Spleen (tissue), 11 donors: ENCODE measurements around the gene FASN. TPM values are rescaled to one million over a fixed set of nuclear protein-coding genes. Genes with fewer than 3 reads are reported as not detected.

Experiments
- DNase-seq: peaks from one replicate; pipeline ENCODE4 v3.0.0-alpha.2; 2020
- H3K27ac ChIP-seq, 8 donors: fragments of 200-600 bp; sonication (generic) in 7 of 8; 1 replicate in 4 of 8; 2 replicates in 4 of 8; pipeline versions ENCODE4 v1.5.0 to v1.8.0; 2016 to 2021; ENCODE audit warnings: inconsistent platforms in 4 of 8, mild to moderate bottlenecking in 4 of 8, moderate library complexity in 1 of 8
- H3K27me3 ChIP-seq, 7 donors: fragments of 200-600 bp; sonication (generic) in 6 of 7; replicated peaks in 1 of 7; 1 replicate in 4 of 7; 2 replicates in 3 of 7; pipeline versions ENCODE4 v1.5.0 to v1.8.0; 2016 to 2021; ENCODE audit warnings: inconsistent platforms in 3 of 7, mild to moderate bottlenecking in 1 of 7
- H3K36me3 ChIP-seq, 6 donors: fragments of 200-600 bp; sonication (generic) in 5 of 6; 1 replicate in 4 of 6; 2 replicates in 2 of 6; pipeline versions ENCODE4 v1.5.0 to v1.8.0; 2016 to 2021; ENCODE audit warnings: inconsistent platforms in 2 of 6
- H3K4me1 ChIP-seq, 6 donors: fragments of 200-600 bp; sonication (generic) in 5 of 6; 1 replicate in 3 of 6; 2 replicates in 3 of 6; pipeline versions ENCODE4 v1.5.0 to v1.8.0; 2016 to 2021; ENCODE audit warnings: inconsistent platforms in 3 of 6
- H3K4me3 ChIP-seq, 8 donors: fragments of 200-600 bp; sonication (generic) in 7 of 8; 1 replicate in 4 of 8; 2 replicates in 4 of 8; pipeline versions ENCODE4 v1.5.0 to v1.8.0; 2016 to 2021; ENCODE audit warnings: inconsistent platforms in 4 of 8, mild to moderate bottlenecking in 4 of 8, moderate library complexity in 2 of 8
- H3K9me3 ChIP-seq, 8 donors: fragments of 200-600 bp; sonication (generic) in 7 of 8; 1 replicate in 4 of 8; 2 replicates in 4 of 8; pipeline versions ENCODE4 v1.5.0 to v1.8.0; 2016 to 2021; ENCODE audit warnings: inconsistent platforms in 4 of 8
- POLR2A ChIP-seq, 3 donors: fragments of 450-650 bp; IDR thresholded peaks; one replicate each; pipeline ENCODE4 v1.5.1; 2017; ENCODE audit warnings: antibody characterized with exemption in 3 of 3, mild to moderate bottlenecking in 1 of 3
- POLR2AphosphoS5 ChIP-seq, 3 donors: sonication (generic); formaldehyde crosslinking; IDR thresholded peaks; one replicate each; pipeline ENCODE4 v1.5.1; 2017; ENCODE audit warnings: antibody characterized with exemption in 3 of 3
- WGBS, 5 donors: extraction: QIAGEN DNeasy Blood & Tissue Kit in 3 of 5; methylation state at CpG; one replicate each; pipeline versions ENCODE4 v1.1.5 to v1.1.7; 2013 to 2018; 5-methylcytosine and 5-hydroxymethylcytosine counted together
- intact Hi-C: fragments of 100-400 bp; cut with DNase I; formaldehyde crosslinking; loops from one replicate; pipeline ENCODE4 v1.15.0; 2023; ENCODE audit warnings: low total_unique reads
- polyA plus RNA-seq, 3 donors: library from polyadenylated mRNA; stranded (reverse); fragments of 200-250 nt; gene quantifications; one replicate each; pipeline ENCODE4 v1.2.1, GENCODE V29; 2013
- total RNA-seq, 7 donors: library from RNA; depleted of rRNA in 3 of 7; stranded (reverse); fragments of >200 nt in 3 of 7; fragmentation: NEBNext Ultra II Directional in 4 of 7; extraction: Animal tissue kit (Norgen Biotek cat#: 25700) in 4 of 7; gene quantifications; one replicate each; pipeline versions ENCODE4 v1.1.0 to v1.2.1, GENCODE V29; 2016 to 2021
- TF ChIP-seq, protein P1 (sequence below), 11 experiments: fragments of 200-600 bp in 7 of 11; fragments of 450-650 bp in 4 of 11; sonication (generic) in 4 of 11; IDR thresholded peaks in 8 of 11; conservative IDR thresholded peaks in 3 of 11; 1 replicate in 7 of 11; 2 replicates in 4 of 11; pipeline versions ENCODE4 v1.4.0 to v1.8.0; 2016 to 2021; ENCODE audit warnings: antibody characterized with exemption in 11 of 11, inconsistent platforms in 4 of 11, mild to moderate bottlenecking in 1 of 11
- donor health status: healthy with polysubstance abuse.
- donor health status: DM: no; HTN: no; CAD: no; lungs with moderate emphysema.
- donor health status: DM: no; HTN: no; CAD: no.
- donor health status: Bipolar disorder and iron deficiency.
- donor health status: healthy.
- donor health status: DM: no; HTN: no; CAD: no.
- donor health status: DM: yes; HTN: yes; CAD: no.

Gene FASN
- total and polyA plus RNA-seq, 10 donors, result 9.3 to 45.2 (median 21.3) TPM

- 88 to 97% (median 93%) methylated on average over 12 to 13 of the region's 13 CpGs for whole genome bisulfite sequencing, 5 donors
- intact Hi-C loops, result no loop called here
- Histone ChIP-seq H3K4me3 (no peak overlapping the region), H3K9me3 (no peaks in the 10 kb centered on the region), H3K27me3 (no peaks in the 10 kb centered on the region), H3K27ac (no peak overlapping the region), H3K36me3 (peaks cover 0 to 27% (median 0%) of the 10 kb centered on the region in 6 donors), H3K4me1 (no peaks in the 10 kb centered on the region)
- DNase-seq, result no peak
- TF ChIP-seq, protein P1, sequence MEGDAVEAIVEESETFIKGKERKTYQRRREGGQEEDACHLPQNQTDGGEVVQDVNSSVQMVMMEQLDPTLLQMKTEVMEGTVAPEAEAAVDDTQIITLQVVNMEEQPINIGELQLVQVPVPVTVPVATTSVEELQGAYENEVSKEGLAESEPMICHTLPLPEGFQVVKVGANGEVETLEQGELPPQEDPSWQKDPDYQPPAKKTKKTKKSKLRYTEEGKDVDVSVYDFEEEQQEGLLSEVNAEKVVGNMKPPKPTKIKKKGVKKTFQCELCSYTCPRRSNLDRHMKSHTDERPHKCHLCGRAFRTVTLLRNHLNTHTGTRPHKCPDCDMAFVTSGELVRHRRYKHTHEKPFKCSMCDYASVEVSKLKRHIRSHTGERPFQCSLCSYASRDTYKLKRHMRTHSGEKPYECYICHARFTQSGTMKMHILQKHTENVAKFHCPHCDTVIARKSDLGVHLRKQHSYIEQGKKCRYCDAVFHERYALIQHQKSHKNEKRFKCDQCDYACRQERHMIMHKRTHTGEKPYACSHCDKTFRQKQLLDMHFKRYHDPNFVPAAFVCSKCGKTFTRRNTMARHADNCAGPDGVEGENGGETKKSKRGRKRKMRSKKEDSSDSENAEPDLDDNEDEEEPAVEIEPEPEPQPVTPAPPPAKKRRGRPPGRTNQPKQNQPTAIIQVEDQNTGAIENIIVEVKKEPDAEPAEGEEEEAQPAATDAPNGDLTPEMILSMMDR (IDR thresholded peaks at IDR 0.05 in 8 of 11, conservative IDR thresholded peaks at IDR 0.05 in 3 of 11), result no peak
- no peak for TF ChIP-seq POLR2A (IDR thresholded peaks at IDR 0.05)
- TF ChIP-seq POLR2AphosphoS5 (IDR thresholded peaks at IDR 0.05), result no peak
Measured at GRCh38 chr17:82113941-82114340, 15.9 kb upstream of the FASN start.

DNA sequence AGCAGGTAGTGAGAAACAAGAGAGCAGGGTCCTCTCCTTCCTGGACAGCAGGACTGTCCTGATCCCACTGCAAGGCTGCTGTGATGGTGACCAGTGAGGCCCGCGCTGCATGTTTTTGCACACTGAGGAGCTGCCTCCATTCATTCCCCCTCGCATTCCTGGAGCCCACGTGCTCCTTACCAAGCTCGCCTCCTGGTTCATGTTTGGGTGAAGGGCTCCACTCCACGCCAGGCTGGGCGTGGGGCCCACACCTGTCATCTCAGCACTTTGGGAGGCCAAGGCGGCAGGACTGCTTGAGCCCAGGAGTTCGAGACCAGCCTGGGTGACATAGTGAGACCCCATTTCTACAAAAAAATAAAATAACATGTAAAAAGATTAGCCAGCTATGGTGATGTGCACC lies 15.4 kb upstream of the FASN start:
- Histone ChIP-seq H3K4me1 (no peaks in the 10 kb centered on the region), H3K27ac (no peak overlapping the region), H3K9me3 (no peaks in the 10 kb centered on the region), H3K27me3 (no peaks in the 10 kb centered on the region), H3K36me3 (peaks cover 0 to 27% (median 0%) of the 10 kb centered on the region in 6 donors), H3K4me3 (no peak overlapping the region)
- 85 to 98% (median 93%) methylated on average over 9 of the region's 9 CpGs for WGBS, 5 donors
- DNase-seq, result no peak
- TF ChIP-seq, protein P1 (IDR thresholded peaks at IDR 0.05 in 8 of 11, conservative IDR thresholded peaks at IDR 0.05 in 3 of 11), result no peak
- TF ChIP-seq POLR2A (IDR thresholded peaks at IDR 0.05) (no peak), POLR2AphosphoS5 (IDR thresholded peaks at IDR 0.05) (no peak)
- intact Hi-C loops, result no loop called here

GRCh38 chr17:82112914-82113311 lies 14.9 kb upstream of the FASN start:
- no peaks in the 10 kb centered on the region for H3K9me3 ChIP-seq
- intact Hi-C loops, result no loop called here
- DNase-seq, result no peak
- H3K36me3 ChIP-seq, result peaks cover 0 to 27% (median 0%) of the 10 kb centered on the region in 6 donors
- no peak overlapping the region for H3K4me3 ChIP-seq
- 69 to 94% (median 82%) methylated on average over 6 of the region's 6 CpGs for WGBS, 5 donors
- TF ChIP-seq POLR2AphosphoS5 (IDR thresholded peaks at IDR 0.05) (no peak), POLR2A (IDR thresholded peaks at IDR 0.05) (no peak)
- TF ChIP-seq, protein P1 (IDR thresholded peaks at IDR 0.05 in 8 of 11, conservative IDR thresholded peaks at IDR 0.05 in 3 of 11), result no peak
- H3K4me1 ChIP-seq, result peaks cover 0 to 1% (median 0%) of the 10 kb centered on the region in 6 donors
- H3K27ac ChIP-seq, result no peak overlapping the region
- no peaks in the 10 kb centered on the region for H3K27me3 ChIP-seq

DNA sequence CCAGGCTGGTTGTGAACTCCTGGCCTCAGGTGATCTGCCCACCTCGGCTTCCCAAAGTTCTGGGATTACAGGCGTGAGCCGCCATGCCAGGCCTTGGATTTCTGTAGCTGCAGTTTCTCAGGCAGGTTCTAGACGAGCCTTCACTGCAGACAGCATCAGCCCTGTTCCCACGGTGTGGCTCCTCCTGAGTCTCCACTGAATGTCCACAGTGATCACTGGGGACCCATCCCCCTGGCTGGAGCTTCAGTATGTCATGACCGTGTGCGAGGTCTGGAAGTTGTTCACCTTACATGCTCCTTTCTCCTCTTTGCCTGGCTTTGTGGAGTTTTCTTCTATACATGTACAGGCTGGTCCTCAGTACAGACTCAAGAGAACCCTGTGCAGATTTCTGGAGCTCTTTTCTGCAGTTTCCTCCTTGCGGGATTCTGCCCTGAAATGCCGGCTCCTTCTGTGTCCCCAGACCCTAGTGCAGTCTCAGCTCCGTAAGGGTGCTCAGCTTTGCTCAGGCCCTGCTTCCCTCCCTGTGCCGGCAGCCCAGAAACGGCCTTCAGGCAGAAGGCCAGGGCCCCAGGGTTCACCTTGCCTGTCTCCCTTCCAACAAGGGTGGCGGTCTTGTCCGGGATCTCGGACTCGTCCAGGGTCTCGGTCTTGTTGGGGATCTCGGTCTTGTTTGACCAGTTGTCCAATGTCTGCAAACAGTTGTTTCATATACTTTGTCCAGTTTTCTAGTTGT lies 14.3 kb upstream of the FASN start:
- TF ChIP-seq POLR2AphosphoS5 (IDR thresholded peaks at IDR 0.05), result no peak
- TF ChIP-seq, protein P1 (IDR thresholded peaks at IDR 0.05 in 8 of 11, conservative IDR thresholded peaks at IDR 0.05 in 3 of 11), result no peak
- TF ChIP-seq POLR2A (IDR thresholded peaks at IDR 0.05), result no peak
- H3K27ac ChIP-seq, result no peak overlapping the region
- H3K9me3 ChIP-seq, result no peaks in the 10 kb centered on the region
- DNase-seq, result no peak
- WGBS, 5 donors, result 86 to 94% (median 91%) methylated on average over 18 of the region's 18 CpGs
- H3K36me3 ChIP-seq, result peaks cover 0 to 27% (median 0%) of the 10 kb centered on the region in 6 donors
- peaks cover 0 to 7% (median 3%) of the 10 kb centered on the region in 6 donors for H3K4me1 ChIP-seq
- no peaks in the 10 kb centered on the region for H3K27me3 ChIP-seq
- no peak overlapping the region for H3K4me3 ChIP-seq
- intact Hi-C loops, result no loop called here
